Left renal pelvis (tissue), 4 donors: ENCODE results near the gene ZNF774. TPM values are rescaled to one million over a fixed set of nuclear protein-coding genes. Genes with fewer than 3 reads are reported as not detected.
A peak's percentile ranks its signal among the peaks of the same experiment; 100 is the strongest.
"Not testable (repeated sequence)": the region's sequence is repeated elsewhere in the genome, so short reads cannot be mapped to it uniquely, and the experiment has no call there.

ENCODE experiments used
- DNase-seq, 4 donors: peaks; one replicate each; pipeline ENCODE4 v3.0.0-alpha.2; 2013; ENCODE audit warnings: low read depth in 4 of 4, low spot score in 3 of 4
- polyA plus RNA-seq, 4 donors: library from polyadenylated mRNA; unstranded; fragments of 120-200 nt; gene quantifications; one replicate each; pipeline ENCODE4 v1.2.1, GENCODE V29; 2013; ENCODE audit not compliant: insufficient read length in 4 of 4

The ZNF774 gene
- polyA plus RNA-seq: 1 to 10 TPM; 3.7 to 5.3 (median 4.7) TPM

DNA sequence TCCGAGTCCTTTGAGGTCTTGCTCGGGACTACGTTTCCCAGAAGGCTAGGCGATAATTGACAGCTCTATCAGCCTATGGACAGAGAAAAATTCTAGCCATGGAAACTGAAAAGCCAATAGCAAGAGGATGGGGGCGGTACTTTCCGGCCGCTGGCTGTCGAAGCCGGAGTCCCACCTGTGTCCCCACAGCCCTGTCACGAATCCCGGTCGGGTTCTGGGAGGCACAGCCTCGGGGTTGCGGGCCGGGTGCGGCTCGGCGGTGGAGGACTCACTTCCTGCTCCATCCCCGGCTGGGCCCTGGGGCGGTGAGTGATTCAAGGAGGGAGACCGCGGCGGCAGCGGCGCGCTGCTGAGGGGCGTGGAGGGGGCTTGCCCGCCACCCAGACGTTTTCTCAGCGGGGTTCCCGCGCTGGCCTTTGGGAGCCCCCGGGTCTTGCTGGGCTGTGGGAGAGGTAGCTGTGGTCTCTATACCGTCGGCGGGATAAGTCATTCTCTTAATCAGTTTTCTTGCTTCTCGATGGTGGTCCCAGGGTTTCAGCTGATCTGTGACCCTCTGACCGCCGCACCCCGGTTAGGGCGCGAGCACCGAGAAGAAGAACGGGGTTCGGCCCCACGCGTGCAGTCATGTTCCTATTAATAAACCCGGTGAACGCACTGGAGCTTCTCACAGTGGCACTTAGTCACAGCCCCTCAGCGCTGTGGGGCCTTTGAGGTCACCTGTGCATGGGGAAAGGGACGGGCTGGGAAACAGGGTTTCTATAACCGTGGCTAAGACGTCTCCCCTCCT lies at the start of gene ZNF774:
Gene ZNF774 (plus strand): TSS at position 178 of the 787 bp plus-strand sequence. CDS start 2,377 bp downstream, outside the sequence.
- peak; percentile 91 to 96 (median 96) for DNase-seq

DNA sequence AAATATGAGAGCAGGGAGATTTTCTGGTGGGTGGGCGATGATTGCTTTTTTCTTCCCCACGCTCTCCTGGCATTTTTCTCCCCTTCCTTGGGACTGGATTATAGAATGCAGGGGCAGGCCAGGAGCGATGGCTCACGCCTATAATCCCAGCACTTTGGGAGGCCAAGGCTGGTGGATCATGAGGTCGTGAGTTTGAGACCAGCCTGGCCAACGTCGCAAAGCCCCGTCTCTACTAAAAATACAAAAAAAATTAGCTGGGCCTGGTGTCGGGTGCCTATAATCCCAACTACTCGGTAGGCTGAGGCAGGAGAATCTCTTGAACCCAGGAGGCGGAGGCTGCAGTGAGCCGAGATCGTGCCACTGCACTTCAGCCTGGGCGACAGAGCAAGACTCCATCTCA lies 46.7 kb upstream of the ZNF774 start:
- DNase-seq: not testable (repeated sequence)

DNA sequence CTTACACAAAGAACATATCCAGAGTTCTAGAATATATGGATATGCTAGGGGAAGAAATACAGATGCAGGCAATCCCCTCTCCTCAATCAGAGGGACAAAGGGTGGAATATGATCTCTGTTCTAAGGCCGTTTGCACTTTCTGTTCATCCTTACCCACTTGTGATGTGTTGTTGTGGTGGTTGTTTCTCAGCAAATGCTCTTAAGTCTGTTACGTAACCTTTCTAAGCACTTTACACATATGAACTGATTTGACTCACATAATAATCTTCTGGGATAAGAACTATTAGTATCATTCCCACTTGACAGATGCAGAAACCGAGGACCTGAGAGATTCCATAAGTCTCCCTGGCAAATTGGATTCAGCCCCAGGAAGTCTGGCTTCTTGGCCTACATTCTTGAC lies 46.2 kb upstream of the ZNF774 start:
- DNase-seq: no peak

DNA sequence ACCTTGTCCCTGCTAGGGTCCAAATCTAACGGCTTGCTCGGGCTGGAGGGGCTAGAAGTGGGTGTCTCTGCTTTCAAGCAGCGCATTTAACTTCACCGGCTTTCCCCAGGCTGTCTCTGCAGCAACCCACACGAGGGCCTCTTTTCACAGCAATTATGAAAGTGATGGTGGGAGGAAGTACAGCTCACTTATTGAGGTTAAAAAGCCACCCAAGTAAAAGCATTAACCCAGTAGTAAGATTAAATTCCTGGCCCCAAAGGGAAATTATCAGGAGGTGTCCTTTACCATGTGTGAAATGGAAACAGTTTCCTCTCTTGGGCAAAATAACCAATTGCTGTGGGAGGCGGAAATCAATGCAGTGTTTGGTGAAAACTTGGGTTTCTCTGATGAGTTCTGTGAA lies 45.5 kb upstream of the ZNF774 start:
- DNase-seq: no peak

DNA sequence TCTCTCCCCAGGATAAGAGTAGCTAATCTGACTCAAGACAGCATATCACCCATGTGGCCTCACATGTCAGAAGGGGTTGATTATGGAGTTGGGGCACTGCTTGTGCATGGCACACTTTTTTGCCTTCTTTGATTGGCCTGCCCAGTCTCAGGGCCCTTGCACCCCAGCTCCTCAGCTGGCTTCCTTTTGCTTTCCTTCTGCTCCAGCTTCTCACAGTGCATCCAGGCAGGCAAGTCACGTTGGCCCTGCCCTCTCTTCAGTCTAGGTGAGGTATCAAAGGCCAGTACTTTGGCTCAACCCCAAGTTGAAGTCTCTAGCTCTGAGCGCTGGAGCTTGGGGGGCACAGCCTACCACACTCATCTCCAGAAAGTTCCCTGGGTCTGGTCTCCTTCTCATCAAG lies 44.4 kb upstream of the ZNF774 start:
- no peak for DNase-seq

DNA sequence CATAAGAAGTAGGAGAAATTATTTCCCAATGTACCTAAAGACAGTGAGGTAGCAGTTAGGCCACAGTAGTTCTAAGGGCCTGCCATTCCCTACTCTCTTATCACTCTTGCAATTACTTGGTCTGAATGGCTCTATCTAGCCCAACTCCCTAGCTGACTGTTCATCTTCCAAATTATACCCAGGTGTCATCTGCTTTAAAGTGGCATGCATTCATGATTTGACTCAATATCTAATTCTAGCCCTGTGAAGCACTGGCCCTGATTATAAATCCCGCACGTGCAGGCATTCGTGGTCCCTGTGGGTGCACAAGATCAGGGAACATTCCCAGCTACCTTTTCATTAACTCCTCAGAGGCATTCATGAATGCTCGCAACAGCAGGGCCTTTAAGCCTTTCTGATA lies 43.1 kb upstream of the ZNF774 start:
- DNase-seq: no peak

DNA sequence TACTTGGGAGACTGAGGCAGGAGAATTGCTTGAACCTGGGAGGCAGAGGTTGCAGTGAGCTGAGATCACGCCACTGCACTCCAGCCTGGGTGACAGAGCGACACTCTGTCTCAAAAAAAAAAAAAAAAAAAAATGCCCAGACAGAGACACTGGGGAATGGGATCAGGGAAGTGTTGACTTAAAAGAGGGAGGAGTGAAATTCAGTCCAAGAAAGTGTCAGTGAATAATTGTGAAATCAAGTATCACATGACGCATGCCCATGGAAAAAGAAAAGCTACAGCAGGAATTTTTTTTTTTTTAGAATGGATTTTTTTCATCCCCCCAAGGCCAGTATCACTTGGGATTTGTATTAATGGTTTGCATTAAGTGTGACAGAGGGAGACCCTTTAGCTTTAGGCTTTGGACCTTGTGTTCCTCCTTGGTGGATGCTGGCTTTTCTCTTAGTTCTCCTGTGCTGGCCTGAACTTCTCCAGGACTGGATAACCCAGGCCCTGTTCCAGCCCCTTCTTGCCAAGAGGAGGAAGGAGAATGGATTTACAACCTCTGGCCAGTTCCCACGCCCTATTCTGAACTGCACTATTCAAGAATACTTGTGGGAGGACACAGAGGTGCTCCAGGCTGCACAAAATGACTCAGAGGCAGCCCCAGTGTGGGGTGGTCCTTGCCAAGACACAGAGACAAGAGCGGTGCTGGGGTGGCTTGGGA lies 36.7 kb upstream of the ZNF774 start:
- DNase-seq: no peak

DNA sequence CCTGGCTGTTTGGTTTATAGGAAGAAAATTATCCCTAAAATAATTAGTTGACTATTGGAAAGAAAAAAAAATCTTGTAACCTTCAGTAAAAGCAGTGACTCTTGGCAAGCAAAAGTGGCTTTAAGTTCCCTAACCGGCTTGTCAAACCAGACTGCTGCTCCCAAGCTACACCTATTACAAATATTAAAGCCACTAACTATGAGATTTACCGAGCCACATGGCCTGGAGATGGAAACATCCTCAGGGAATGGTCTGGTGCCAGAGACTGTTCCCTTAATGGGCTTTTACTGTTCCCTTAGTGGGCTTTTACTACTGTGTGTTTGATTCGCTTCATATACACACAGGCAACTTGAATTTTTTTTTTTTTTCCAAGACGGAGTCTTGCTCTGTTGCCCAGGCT lies 35.9 kb upstream of the ZNF774 start:
- DNase-seq: no peak

DNA sequence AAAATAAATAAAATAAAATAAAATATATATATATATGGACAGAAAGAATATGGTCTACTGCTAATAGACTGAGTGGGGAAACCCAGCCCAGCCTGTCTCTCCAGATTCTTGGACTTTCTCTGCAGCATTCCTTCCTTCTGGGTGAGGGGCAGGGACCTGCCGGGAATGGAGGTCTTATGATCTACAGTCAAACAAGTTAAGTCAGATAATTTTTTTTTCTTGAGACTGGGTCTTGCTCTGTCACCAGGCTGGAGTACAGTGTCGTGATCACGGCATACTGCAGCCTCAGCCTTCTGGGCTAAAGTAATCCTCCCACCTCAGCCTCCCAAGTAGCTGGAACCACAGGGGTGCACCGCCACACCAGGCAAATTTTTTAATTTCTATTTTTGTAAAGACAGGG lies 33.5 kb upstream of the ZNF774 start:
- DNase-seq: no peak

DNA sequence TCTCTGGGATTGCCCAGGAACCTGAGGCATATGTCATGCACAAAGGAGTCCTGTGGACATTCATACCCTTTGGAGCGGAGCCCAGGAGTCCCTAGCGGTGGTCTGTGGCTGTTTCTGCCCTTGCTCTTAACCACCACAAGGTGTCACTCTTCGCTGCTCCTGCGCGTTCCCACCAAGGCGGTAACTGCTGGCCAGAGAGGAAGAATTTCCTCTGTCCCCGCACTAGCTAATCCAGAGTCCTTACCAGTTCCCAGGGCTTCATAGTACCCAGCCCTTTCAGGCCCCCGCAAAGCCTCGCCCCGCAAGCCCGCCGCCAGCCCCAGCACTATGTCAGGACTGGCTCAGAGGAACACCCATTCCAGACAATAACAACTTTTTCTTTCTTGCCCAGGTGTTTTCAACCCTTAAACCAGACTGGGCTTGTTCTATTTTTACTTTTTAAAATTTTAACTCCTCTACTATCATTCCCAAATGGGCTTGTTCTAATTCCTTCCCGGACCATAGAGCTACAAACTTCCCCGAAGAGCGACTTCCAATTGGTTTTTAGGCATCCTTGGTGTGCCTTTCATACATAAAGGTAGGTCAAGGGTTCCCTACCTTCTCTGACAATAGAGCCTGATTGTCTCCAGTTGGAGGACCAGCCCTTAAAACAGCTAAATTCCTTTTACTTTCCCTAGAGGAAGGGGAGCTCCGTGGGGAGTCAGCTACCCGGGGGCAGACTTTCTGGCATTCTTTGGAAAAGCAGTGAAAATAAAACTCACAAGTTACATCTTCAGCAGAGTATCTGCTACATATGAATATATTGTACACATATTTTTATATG lies 31.8 kb upstream of the ZNF774 start:
- DNase-seq: peak; percentile 77 to 83 (median 80)

DNA sequence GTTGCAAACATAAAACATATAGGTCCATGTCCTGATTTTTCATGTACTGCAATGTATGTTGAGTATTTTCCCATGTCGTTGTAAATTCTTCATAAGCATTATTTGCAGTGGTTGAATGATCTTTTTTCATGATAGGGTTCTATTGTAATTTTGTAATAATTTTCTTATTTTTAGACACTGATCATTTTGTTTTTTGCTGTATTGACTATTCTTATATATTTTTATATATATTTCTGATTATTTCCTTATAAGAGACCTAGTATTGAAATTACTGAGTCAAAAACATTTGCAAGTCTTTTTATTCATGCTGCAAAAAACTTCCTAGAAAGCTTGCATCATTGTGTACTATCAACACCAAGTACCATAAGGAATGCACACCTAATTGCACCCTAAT lies 31.2 kb upstream of the ZNF774 start:
- no peak for DNase-seq

DNA sequence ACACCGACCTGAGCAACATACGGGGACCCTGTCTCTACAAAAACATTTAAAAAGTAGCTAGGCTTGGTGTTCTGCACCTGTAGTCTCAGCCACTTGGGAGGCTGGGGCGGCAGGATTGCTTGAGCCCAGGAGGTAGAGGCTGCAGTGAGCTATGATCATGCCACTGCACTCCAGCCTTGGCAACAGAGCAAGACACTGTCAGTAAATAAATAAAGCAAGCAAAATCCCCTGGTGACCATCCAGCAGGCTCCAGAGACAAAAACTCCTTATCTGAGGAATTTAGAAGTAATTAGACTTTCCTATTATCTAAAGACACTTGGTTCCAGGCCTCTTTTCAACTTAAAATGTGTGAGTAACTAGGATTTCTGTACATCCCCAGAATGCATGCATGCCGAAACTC lies 29.5 kb upstream of the ZNF774 start:
- no peak for DNase-seq

DNA sequence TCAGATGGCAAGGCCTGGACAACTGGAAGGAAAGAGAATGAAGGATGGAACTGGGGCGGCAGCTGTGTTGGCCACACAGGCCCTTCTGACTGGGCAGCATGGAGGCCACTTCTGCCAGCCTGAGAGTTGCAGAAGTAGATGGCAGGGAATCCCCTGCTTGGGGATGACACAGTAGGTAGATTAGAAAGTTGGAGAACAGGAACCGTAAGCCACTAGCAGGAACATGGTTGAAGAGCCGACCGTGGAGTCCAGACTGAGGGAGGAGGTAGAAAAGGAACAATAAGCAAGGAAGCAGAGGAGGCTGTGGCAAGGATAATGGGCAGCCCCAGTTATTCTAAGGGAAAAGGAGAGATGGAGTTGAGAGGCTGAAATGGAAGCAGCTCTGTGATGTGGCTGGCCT lies 26.4 kb upstream of the ZNF774 start:
- no peak for DNase-seq

DNA sequence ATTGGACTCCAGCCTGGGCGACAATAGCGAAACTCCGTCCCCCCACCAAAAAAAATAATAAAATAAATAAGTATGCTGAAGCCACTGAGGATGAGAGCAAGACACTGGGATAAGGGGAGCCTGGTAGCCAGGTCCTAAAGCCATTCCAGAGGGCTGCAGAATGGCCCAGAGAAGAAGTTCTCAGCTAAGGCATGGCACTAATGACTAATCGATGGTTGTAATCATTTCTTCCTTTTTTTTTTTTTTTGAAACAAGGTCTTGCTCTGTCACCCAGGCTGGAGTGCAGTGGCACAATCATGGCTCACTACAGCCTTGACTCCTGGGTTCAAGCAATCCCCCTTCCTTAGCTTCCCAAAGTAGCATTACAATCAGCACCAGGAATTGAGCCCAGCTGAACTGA lies 25.6 kb upstream of the ZNF774 start:
- DNase-seq: no peak

DNA sequence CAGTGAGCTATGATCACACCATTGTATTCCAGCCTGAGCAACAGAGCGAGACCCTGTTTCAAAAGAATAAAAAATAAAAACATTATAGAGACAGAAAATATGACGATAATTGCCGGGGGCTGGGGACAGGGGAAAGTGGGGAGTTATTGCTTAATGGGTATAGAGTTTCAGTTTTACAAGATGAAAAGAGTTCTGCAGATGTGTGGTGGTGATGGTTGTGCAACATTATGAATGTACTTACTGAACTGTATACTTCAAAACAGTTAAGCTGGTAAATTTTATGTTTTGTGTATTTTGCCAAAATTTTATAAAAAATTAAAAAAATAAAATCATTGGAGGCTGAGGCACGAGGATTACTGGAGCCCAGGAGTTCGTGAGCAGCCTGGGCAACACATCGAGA lies 24.8 kb upstream of the ZNF774 start:
- DNase-seq: no peak

DNA sequence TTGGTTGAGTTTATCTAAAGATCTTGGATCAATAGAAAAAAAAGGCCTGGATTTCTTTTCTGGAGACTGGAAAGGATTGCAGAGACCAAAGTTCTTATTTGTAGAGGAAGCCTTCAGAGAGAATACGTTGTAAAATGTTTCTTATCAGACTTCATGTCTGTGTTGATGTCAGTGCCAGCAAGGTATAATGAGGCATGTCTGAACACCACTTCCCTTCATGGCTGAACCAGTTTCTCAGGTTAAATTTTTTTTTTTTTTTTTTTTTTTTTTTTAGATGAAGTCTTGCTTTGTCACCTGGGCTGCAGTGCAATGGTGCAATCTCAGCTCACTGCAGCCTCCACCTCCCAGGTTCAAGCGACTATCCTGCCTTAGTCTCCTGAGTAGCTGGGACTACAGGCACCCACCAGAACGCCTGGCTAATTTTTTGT lies 17.8 kb upstream of the ZNF774 start:
- DNase-seq: no peak

DNA sequence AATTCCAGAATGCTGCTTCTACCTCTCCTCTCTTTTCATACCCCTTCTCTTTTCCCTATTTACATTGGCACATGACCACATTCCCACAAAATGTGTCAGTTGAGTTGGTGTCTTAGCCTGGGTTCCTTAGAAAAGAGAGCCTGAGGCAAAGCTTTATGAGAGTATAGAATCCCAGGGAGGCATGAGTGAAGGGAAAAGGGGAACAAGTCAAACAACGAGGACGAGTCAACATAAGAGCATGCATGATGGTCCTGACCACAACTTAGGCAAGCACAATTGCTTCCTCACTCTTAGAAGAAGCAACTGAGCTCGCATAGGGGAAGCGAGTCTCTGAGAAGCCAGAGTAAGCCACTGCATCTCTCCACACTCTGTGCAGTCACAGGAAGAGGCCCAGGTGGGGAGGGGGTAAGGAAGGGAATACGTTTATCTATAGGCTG lies 15.4 kb upstream of the ZNF774 start:
- no peak for DNase-seq

DNA sequence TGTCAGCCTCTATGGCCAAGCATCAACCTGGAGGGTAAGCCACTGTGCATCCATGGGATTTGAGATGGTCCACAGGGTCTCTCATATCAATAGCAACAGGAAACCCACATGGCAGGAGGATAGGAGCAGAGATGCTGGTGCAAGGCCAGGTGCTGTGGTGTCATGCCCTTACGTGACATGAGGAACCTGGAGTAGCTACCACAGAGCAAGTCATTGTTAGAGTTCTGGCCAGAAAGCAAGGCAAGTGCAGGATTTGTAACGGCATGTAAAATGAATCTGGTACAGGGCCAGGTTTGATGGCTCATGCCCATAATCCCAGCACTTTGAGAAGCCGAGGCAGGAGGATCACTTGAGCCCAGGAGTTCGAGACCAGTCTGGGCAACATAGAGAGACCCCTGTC lies 14.8 kb upstream of the ZNF774 start:
- DNase-seq: no peak

DNA sequence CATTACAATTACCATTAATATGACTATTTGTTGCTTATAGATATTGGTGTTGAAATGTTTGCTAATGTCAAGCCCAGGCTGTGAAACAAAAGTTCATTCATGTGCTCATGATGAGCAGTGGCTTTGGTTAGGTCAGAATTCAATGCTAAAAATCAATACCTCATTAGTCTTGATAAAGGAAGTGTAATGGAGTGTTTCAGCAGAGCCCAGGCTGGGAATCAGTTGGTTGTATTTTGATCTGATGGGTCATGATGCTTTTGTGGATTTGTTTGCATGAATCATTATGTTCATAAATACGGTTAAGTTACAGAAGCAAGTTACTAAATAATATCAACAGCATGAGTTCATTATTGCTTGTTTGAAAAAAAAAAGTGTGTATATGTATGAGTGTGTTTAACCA lies 13.6 kb upstream of the ZNF774 start:
- no peak for DNase-seq

DNA sequence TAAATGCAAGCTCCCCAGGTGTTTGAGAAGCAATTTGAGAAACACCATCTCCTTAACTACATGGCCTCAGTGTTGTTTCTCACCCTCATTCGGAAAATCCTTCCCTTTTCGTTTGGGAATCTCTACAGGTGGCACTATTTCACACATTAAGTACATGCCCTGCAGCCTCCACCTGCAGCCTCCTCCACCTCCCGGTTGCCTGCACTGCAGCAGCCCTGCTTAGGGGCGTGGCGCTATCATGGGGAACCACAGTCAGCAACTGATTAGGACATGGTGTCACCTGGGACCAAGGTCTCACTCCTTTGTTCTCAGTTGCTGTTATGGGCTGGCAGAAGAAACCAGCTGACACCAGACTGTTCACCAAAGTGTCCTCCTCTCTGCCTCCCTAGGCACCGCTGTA lies 11.7 kb upstream of the ZNF774 start:
- no peak for DNase-seq

DNA sequence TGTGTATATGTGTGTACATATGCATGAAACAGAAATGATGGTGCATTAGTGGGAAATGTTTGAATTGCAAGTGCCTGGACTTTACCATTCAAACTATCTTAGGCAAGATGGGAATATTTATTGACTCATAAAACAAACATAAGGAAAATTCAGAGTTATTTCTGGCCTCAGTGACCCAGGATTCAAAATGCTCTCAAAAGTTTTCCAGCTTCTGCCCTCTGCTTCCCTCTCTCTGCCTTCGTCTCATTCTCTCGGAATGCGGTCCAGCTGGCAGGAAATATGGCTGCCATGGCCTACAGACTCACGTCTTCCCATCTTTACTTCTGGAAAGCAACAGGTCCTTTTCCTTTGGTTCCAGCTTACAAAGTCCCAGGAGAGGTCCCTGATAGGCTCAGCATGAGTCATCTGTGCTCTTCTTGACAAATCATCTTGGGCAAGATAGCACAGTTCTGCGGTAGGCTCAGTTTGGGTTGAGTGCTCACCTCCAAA lies 8.7 kb upstream of the ZNF774 start:
- no peak for DNase-seq
